K562 (cell line): Measurements from ENCODE around the gene ADAM30. TPM values are rescaled to one million over a fixed set of nuclear protein-coding genes. Genes with fewer than 3 reads are reported as not detected.
A peak's percentile ranks its signal among the peaks of the same experiment; 100 is the strongest.

Source experiments
- SREBF1 ChIP-seq: fragments of 150-350 bp; IDR thresholded peaks from 2 replicates; pipeline ENCODE4 v1.6.1; 2014; ENCODE audit warnings: antibody characterized with exemption, low read depth, low read length, borderline replicate concordance
- TRIM28 ChIP-seq: fragments of 450-650 bp; IDR thresholded peaks from 2 replicates; pipeline ENCODE4 v1.6.1; 2017
- ZNF583 ChIP-seq: fragments of 250-450 bp; sonication (Bioruptor Pico); IDR thresholded peaks from 2 replicates; pipeline ENCODE4 v1.4.0; 2020
- polyA plus RNA-seq, 8 experiments: library from polyadenylated mRNA; depleted of rRNA in 4 of 8; stranded (reverse) in 5 of 8; unstranded in 3 of 8; fragments of >200 nt; fragmentation: Nextera tagmentation in 2 of 8; fragmentation: Illumina TruSeq in 1 of 8; extraction: Ambion mirVana in 2 of 8; extraction: Trizol in 1 of 8; gene quantifications; 2 replicates each; pipeline versions ENCODE4 v1.2.1 to v1.2.3, GENCODE V29; 2011 to 2014; ENCODE audit warnings: inconsistent platforms in 1 of 8, missing spikeins in 1 of 8
- total RNA-seq, 7 experiments: library from RNA; depleted of rRNA in 6 of 7; stranded (reverse); fragments of >200 nt in 6 of 7; fragmentation: Illumina TruSeq in 2 of 7; extraction: Trizol in 2 of 7; gene quantifications; 2 replicates each; pipeline versions ENCODE4 v1.2.1 to v1.2.3, GENCODE V29; 2011 to 2021; ENCODE audit warnings: low replicate concordance in 1 of 7
- TF ChIP-seq, protein P1 (sequence below), 2 experiments: fragments of 450-650 bp in 1 of 2; sonication (generic) in 1 of 2; formaldehyde crosslinking in 1 of 2; IDR thresholded peaks; 2 replicates each; pipeline versions ENCODE4 v1.7.1 to v1.9.0; 2016 to 2022; ENCODE audit warnings: inconsistent platforms in 1 of 2, mild to moderate bottlenecking in 1 of 2, missing genetic modification reagents in 1 of 2
- TF ChIP-seq, protein P2 (sequence below): fragments of 250-450 bp; sonication (Bioruptor Pico); IDR thresholded peaks from 2 replicates; pipeline ENCODE4 v1.5.0; 2021; ENCODE audit warnings: mild to moderate bottlenecking, borderline replicate concordance
- TF ChIP-seq, protein P3 (sequence below): fragments of 450-650 bp; formaldehyde crosslinking; IDR thresholded peaks from 2 replicates; pipeline ENCODE4 v1.4.0; 2020; ENCODE audit warnings: mild to moderate bottlenecking
- TF ChIP-seq, protein P4 (sequence below): IDR thresholded peaks from 2 replicates; pipeline ENCODE4 v1.6.1; 2016; ENCODE audit warnings: missing genetic modification characterization, missing compliant biosample characterization

The ADAM30 gene
- total and polyA plus RNA-seq, 9 of the 15 experiments (the other 6 are each of a cell fraction or from before 2014, with no cell fraction given): not detected

DNA sequence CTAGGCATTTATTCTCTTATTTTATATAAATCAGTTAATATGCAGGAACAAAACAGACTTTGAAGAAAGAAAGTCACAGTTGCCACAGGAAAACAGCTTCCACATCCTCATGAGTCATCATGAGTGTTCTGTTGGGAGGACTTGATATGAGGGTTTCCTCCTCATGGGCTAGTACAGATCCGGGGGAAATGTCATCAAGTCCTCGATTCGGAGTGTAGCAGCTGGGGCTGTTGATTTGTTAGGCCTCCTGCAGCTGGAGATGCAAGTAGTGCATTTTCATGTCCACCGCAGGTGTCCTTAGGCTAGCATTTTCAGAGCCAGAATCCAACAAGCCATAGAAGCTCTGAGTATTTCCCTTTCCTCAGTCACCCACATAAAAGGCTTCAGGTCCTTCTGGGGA is 36.7 kb downstream of the ADAM30 start (continued):
- TF ChIP-seq, protein P1, sequence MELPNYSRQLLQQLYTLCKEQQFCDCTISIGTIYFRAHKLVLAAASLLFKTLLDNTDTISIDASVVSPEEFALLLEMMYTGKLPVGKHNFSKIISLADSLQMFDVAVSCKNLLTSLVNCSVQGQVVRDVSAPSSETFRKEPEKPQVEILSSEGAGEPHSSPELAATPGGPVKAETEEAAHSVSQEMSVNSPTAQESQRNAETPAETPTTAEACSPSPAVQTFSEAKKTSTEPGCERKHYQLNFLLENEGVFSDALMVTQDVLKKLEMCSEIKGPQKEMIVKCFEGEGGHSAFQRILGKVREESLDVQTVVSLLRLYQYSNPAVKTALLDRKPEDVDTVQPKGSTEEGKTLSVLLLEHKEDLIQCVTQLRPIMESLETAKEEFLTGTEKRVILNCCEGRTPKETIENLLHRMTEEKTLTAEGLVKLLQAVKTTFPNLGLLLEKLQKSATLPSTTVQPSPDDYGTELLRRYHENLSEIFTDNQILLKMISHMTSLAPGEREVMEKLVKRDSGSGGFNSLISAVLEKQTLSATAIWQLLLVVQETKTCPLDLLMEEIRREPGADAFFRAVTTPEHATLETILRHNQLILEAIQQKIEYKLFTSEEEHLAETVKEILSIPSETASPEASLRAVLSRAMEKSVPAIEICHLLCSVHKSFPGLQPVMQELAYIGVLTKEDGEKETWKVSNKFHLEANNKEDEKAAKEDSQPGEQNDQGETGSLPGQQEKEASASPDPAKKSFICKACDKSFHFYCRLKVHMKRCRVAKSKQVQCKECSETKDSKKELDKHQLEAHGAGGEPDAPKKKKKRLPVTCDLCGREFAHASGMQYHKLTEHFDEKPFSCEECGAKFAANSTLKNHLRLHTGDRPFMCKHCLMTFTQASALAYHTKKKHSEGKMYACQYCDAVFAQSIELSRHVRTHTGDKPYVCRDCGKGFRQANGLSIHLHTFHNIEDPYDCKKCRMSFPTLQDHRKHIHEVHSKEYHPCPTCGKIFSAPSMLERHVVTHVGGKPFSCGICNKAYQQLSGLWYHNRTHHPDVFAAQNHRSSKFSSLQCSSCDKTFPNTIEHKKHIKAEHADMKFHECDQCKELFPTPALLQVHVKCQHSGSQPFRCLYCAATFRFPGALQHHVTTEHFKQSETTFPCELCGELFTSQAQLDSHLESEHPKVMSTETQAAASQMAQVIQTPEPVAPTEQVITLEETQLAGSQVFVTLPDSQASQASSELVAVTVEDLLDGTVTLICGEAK (IDR thresholded peaks at IDR 0.05): peak; percentile 68
- TF ChIP-seq, protein P1 (CRISPR knock-in tag; IDR thresholded peaks at IDR 0.05): no peak
- TF ChIP-seq, protein P2, sequence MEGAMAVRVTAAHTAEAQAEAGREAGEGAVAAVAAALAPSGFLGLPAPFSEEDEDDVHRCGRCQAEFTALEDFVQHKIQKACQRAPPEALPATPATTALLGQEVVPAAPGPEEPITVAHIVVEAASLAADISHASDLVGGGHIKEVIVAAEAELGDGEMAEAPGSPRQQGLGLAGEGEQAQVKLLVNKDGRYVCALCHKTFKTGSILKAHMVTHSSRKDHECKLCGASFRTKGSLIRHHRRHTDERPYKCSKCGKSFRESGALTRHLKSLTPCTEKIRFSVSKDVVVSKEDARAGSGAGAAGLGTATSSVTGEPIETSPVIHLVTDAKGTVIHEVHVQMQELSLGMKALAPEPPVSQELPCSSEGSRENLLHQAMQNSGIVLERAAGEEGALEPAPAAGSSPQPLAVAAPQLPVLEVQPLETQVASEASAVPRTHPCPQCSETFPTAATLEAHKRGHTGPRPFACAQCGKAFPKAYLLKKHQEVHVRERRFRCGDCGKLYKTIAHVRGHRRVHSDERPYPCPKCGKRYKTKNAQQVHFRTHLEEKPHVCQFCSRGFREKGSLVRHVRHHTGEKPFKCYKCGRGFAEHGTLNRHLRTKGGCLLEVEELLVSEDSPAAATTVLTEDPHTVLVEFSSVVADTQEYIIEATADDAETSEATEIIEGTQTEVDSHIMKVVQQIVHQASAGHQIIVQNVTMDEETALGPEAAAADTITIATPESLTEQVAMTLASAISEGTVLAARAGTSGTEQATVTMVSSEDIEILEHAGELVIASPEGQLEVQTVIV (CRISPR knock-in tag): no peak
- TF ChIP-seq TRIM28 (0 out of 2 replicates have a peak, but pooled peaks have one; percentile 29), ZNF583 (CRISPR knock-in tag) (no peak), SREBF1 (no peak)
- TF ChIP-seq, protein P3, sequence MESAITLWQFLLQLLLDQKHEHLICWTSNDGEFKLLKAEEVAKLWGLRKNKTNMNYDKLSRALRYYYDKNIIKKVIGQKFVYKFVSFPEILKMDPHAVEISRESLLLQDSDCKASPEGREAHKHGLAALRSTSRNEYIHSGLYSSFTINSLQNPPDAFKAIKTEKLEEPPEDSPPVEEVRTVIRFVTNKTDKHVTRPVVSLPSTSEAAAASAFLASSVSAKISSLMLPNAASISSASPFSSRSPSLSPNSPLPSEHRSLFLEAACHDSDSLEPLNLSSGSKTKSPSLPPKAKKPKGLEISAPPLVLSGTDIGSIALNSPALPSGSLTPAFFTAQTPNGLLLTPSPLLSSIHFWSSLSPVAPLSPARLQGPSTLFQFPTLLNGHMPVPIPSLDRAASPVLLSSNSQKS (CRISPR knock-in tag): no peak
- TF ChIP-seq, protein P4, sequence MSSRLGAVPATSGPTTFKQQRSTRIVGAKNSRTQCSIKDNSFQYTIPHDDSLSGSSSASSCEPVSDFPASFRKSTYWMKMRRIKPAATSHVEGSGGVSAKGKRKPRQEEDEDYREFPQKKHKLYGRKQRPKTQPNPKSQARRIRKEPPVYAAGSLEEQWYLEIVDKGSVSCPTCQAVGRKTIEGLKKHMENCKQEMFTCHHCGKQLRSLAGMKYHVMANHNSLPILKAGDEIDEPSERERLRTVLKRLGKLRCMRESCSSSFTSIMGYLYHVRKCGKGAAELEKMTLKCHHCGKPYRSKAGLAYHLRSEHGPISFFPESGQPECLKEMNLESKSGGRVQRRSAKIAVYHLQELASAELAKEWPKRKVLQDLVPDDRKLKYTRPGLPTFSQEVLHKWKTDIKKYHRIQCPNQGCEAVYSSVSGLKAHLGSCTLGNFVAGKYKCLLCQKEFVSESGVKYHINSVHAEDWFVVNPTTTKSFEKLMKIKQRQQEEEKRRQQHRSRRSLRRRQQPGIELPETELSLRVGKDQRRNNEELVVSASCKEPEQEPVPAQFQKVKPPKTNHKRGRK: no peak
